RWPE2 (cell line): ENCODE data around the gene FAM120B.

ENCODE experiments used
- ATAC-seq: fragments of 200-7000 bp; cut with Tn5 transposase; 3 replicates; pipeline ENCODE4 v1.9.1; 2021; ENCODE audit warnings: low read depth
- DNase-seq: peaks from one replicate; pipeline ENCODE4 v3.0.0-alpha.2; 2020; ENCODE audit warnings: low spot score
- H3K27ac ChIP-seq: fragments of 450-650 bp; 2 replicates; pipeline ENCODE4 v1.5.1; 2017; ENCODE audit warnings: mild to moderate bottlenecking; ENCODE audit not compliant: poor library complexity, severe bottlenecking
- H3K27me3 ChIP-seq: fragments of 250-450 bp; sonication (Bioruptor Pico); 2 replicates; pipeline ENCODE4 v1.5.1; 2021; ENCODE audit warnings: mild to moderate bottlenecking, moderate library complexity; ENCODE audit not compliant: insufficient read depth, poor library complexity, severe bottlenecking
- H3K36me3 ChIP-seq: fragments of 250-450 bp; sonication (Bioruptor Pico); 2 replicates; pipeline ENCODE4 v1.5.1; 2020; ENCODE audit warnings: low read depth, mild to moderate bottlenecking, moderate library complexity
- H3K4me1 ChIP-seq: fragments of 250-450 bp; sonication (Bioruptor Pico); 2 replicates; pipeline ENCODE4 v1.5.1; 2021; ENCODE audit warnings: mild to moderate bottlenecking, moderate library complexity; ENCODE audit not compliant: insufficient read depth, poor library complexity, severe bottlenecking
- H3K4me3 ChIP-seq: fragments of 250-450 bp; sonication (Bioruptor Pico); 2 replicates; pipeline ENCODE4 v1.5.1; 2021; ENCODE audit warnings: mild to moderate bottlenecking, moderate library complexity; ENCODE audit not compliant: severe bottlenecking
- H3K9me3 ChIP-seq: fragments of 250-450 bp; sonication (Bioruptor Pico); 2 replicates; pipeline ENCODE4 v1.5.1; 2021; ENCODE audit warnings: mild to moderate bottlenecking, moderate library complexity; ENCODE audit not compliant: severe bottlenecking
- TF ChIP-seq, protein P1 (sequence below): fragments of 450-650 bp; IDR thresholded peaks from one replicate; pipeline ENCODE4 v1.5.1; 2017; ENCODE audit warnings: mild to moderate bottlenecking, moderate library complexity; ENCODE audit not compliant: poor library complexity, severe bottlenecking

The FAM120B gene

DNA sequence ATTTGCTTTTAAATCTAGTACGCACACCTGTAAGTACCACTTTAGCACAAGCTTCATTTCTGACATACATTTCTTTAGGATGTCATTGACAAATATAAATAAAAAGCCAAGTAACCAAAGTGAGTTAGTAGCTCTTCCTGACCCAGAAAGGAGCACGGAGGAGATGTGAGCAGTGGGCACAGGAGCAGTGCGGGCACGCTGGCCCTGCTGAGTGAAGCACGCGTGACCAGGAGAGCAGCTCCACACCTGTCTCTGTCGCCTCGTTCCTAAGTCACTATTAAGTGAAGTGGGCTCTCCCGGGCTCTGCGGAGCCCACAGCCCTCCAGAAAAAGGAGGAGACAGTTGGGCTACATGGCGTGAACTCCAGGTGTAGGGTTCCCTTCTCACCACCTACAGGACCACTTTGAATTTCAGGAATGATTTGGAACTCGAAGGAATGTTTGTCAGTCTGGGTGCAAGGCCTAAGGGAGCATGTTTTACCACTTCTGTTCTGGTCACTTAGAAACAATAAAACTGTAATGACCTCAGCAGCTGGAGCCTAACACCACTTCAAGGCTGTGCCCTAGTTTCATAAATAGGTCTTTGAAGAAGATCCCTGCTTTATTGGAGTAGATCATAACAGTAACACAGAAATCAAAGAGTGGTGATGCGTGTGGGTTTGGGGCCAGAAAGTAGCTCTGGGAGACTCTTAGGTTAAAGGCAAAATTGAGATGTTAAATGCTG is 95.9 kb downstream of the FAM120B start:
- H3K27ac ChIP-seq, result peak overlapping the region; percentile 100
- ATAC-seq (no peak), DNase-seq (no peak)
- H3K9me3 ChIP-seq, result no peaks in the 10 kb centered on the region
- H3K36me3 ChIP-seq, result peaks cover 22% of the 10 kb centered on the region
- TF ChIP-seq, protein P1, sequence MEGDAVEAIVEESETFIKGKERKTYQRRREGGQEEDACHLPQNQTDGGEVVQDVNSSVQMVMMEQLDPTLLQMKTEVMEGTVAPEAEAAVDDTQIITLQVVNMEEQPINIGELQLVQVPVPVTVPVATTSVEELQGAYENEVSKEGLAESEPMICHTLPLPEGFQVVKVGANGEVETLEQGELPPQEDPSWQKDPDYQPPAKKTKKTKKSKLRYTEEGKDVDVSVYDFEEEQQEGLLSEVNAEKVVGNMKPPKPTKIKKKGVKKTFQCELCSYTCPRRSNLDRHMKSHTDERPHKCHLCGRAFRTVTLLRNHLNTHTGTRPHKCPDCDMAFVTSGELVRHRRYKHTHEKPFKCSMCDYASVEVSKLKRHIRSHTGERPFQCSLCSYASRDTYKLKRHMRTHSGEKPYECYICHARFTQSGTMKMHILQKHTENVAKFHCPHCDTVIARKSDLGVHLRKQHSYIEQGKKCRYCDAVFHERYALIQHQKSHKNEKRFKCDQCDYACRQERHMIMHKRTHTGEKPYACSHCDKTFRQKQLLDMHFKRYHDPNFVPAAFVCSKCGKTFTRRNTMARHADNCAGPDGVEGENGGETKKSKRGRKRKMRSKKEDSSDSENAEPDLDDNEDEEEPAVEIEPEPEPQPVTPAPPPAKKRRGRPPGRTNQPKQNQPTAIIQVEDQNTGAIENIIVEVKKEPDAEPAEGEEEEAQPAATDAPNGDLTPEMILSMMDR, result no peak
- no peaks in the 10 kb centered on the region for H3K27me3 ChIP-seq
- H3K4me3 ChIP-seq, result no peak overlapping the region
- peaks cover 30% of the 10 kb centered on the region for H3K4me1 ChIP-seq

DNA sequence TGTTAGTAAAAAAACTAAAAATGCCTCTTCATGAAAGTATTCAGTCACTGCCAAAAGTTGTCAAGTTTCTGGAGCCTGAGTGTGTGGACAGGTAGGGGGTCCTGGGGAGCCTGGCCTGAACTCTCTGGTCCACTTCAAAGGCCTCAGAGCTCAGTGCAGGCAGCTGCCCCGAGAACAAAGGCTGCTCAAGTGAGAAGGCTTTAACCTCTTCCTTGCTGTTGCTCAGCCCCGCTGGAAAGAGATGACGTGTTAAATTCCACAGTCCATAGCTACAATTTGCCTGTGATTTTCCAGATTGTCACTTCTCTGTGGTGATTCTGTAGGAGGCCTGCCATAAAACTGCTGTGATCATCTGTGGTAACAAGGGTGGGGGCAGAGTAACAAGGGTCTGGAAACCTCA is 96.9 kb downstream of the FAM120B start:
- H3K27ac ChIP-seq, result peak overlapping the region; percentile 100

DNA sequence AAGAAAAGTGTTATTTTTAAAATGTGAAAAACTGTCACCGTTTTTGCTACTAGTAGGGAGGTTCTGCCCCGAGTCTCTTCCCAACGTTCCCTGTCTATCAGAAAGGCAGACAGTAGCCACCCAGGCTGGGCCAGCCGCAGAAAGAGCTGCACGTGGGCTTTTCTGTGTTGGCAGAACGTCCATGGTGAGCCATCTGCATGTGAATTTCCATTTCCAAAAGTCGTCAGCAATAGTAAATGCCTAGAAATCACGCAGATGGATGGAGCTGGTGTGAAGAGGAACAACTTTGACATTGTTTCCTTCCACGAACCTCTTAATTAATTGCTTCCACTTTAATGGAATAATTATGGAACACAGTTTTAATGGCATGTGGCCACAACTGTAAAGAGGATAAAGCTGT is 97.5 kb downstream of the FAM120B start:
- TF ChIP-seq, protein P1, result no peak
- peak overlapping the region; percentile 100 for H3K27ac ChIP-seq
- no peak for ATAC-seq

More for the DNA sequence above, 96.9 kb downstream of the FAM120B start:
- TF ChIP-seq, protein P1, result no peak
- Histone ChIP-seq H3K4me1 (peaks cover 30% of the 10 kb centered on the region), H3K4me3 (no peak overlapping the region), H3K36me3 (peaks cover 22% of the 10 kb centered on the region), H3K27me3 (no peaks in the 10 kb centered on the region), H3K9me3 (no peaks in the 10 kb centered on the region)
- no peak for ATAC-seq
- DNase-seq, result no peak

GRCh38 chr6:170404697-170405096 is 98.1 kb downstream of the FAM120B start:
- DNase-seq, result no peak
- no peak for ATAC-seq
- Histone ChIP-seq H3K4me3 (no peak overlapping the region), H3K27ac (peak overlapping the region; percentile 100), H3K27me3 (no peaks in the 10 kb centered on the region), H3K4me1 (peaks cover 30% of the 10 kb centered on the region), H3K9me3 (no peaks in the 10 kb centered on the region), H3K36me3 (peaks cover 22% of the 10 kb centered on the region)
- TF ChIP-seq, protein P1, result no peak

More for the DNA sequence above, 97.5 kb downstream of the FAM120B start:
- no peak for DNase-seq
- Histone ChIP-seq H3K36me3 (peaks cover 22% of the 10 kb centered on the region), H3K9me3 (no peaks in the 10 kb centered on the region), H3K4me3 (no peak overlapping the region), H3K27me3 (no peaks in the 10 kb centered on the region), H3K4me1 (peaks cover 30% of the 10 kb centered on the region)

DNA sequence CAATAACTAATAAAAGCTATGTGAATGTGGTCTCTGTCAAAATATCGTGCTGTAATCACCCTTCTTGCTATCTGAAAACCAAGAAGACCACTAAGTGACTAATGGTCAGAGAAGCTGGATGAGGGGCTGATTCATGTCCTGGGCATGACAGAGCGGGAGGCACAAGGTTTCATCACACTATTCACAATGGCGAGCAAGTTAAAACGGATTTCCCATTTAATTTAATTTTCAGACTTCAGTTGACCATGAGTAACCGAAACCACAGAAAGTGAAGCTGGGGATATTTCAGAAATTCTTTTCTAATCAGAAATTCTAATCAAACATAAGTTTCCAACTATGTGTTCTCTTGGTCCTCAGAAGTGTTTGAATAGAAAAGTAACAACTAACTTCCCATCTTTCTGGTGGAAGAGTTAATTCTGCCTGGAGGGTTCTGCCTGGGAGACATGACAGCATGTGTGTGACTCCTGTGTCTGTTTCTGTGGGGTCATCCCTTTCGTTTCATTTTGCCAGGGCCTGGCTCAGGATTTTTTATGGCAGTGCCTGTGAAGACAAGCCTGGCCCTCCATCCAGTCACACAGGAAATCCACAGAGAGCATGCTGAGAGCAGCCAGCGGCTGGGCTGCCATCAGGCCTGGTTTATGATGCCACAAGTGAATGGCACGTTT is 98.9 kb downstream of the FAM120B start:
- H3K27ac ChIP-seq, result peak overlapping the region; percentile 100
- H3K4me3 ChIP-seq, result no peak overlapping the region
- no peaks in the 10 kb centered on the region for H3K27me3 ChIP-seq
- no peaks in the 10 kb centered on the region for H3K9me3 ChIP-seq
- peak; percentile 93 for ATAC-seq
- DNase-seq, result peak; percentile 80
- peaks cover 20% of the 10 kb centered on the region for H3K36me3 ChIP-seq
- TF ChIP-seq, protein P1, result no peak
- H3K4me1 ChIP-seq, result peaks cover 27% of the 10 kb centered on the region
